ENCODE measurements around the gene DMAP1.

The DMAP1 gene

DNA sequence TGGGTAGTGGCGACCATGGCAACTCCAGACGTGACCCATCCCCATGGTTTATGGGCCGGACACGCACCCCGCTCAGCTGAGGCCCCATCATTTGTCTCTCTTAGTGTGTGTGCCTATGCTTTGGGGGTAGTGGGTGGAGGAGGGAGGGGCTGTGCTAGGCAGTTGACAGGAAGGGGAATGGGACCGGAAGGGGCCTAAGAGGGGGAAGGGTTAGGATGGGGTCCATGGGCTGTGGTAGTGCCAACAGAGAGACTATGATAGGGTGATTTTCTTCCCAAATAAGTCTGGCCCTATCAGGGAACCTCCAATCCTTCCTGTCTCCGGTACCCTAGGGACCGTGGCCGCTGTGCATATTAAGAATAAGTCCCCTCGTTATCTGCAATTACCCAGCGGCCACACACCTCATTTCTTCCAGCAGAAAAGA is 9.9 kb downstream of the DMAP1 start:
- TF ChIP-seq YY1 (IDR thresholded peaks at IDR 0.05; ENCODE audit: low read depth) (no peak), TEAD4 (IDR thresholded peaks at IDR 0.05) (no peak), RAD21 (IDR thresholded peaks at IDR 0.05; ENCODE audit: low read depth) (no peak), EP300 (IDR thresholded peaks at IDR 0.05; ENCODE audit: borderline replicate concordance) (no peak), CREB1 (IDR thresholded peaks at IDR 0.05; ENCODE audit: low read depth) (no peak), EGR1 (IDR thresholded peaks at IDR 0.05) (no peak), CEBPB (IDR thresholded peaks at IDR 0.05) (no peak), TAF1 (IDR thresholded peaks at IDR 0.05; ENCODE audit: low read depth) (no peak), FOXM1 (IDR thresholded peaks at IDR 0.05; ENCODE audit: borderline replicate concordance, low read depth) (no peak)
- TF ChIP-seq, protein P1, sequence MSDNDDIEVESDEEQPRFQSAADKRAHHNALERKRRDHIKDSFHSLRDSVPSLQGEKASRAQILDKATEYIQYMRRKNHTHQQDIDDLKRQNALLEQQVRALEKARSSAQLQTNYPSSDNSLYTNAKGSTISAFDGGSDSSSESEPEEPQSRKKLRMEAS (IDR thresholded peaks at IDR 0.05): no peak
- TF ChIP-seq, protein P2, sequence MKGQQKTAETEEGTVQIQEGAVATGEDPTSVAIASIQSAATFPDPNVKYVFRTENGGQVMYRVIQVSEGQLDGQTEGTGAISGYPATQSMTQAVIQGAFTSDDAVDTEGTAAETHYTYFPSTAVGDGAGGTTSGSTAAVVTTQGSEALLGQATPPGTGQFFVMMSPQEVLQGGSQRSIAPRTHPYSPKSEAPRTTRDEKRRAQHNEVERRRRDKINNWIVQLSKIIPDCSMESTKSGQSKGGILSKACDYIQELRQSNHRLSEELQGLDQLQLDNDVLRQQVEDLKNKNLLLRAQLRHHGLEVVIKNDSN (IDR thresholded peaks at IDR 0.05): no peak

DNA sequence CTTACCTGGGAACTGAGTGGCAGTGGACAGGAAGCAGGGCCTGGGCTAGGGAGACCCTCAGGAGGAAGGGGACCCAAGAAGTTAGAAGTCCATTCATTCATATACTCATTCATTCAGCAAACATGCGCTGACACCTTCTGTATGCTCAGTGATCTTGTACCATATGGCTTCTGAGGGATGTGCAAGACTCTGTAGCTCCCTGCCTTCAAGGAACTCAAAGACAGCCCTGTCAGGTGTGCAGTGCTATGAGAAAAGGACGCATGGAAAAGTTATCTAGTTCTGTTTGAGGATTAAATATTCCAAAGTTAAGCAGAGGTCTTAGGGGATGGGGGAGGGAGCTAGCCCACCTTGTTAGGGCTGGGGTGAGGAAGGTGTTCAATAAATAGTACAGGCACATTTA is 12.5 kb downstream of the DMAP1 start:
- TF ChIP-seq FOXM1 (IDR thresholded peaks at IDR 0.05; ENCODE audit: borderline replicate concordance, low read depth) (no peak), RAD21 (IDR thresholded peaks at IDR 0.05; ENCODE audit: low read depth) (no peak), ZBTB7A (IDR thresholded peaks at IDR 0.05; ENCODE audit: low read depth) (no peak)

DNA sequence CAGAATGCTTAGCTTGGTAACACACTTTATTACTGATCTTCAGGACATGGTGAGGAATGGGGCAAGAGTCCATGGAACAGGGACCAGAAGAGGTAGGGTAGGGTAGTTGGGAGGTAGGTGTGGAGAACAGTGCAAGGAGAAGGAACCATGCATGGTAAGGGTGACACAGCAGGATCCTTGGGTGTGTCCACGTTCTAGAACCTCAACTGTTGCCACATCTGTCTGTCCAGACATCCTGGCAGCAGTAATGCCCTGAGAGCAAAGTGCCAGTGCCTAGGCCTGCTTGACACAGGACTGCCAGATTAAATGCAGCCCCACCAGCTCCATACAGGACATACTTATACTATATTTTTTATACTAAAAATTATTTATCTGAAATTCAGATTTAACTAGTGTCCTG is 13.9 kb downstream of the DMAP1 start:
- TF ChIP-seq, protein P1 (IDR thresholded peaks at IDR 0.05): no peak
- TF ChIP-seq ZBTB7A (IDR thresholded peaks at IDR 0.05; ENCODE audit: low read depth) (no peak), NFIC (IDR thresholded peaks at IDR 0.05) (no peak), TAF1 (IDR thresholded peaks at IDR 0.05; ENCODE audit: low read depth) (no peak), EP300 (IDR thresholded peaks at IDR 0.05; ENCODE audit: borderline replicate concordance) (no peak), FOXM1 (IDR thresholded peaks at IDR 0.05; ENCODE audit: borderline replicate concordance, low read depth) (no peak), CREB1 (IDR thresholded peaks at IDR 0.05; ENCODE audit: low read depth) (no peak), EGR1 (IDR thresholded peaks at IDR 0.05) (no peak), YY1 (IDR thresholded peaks at IDR 0.05; ENCODE audit: low read depth) (no peak), TEAD4 (IDR thresholded peaks at IDR 0.05) (no peak), CEBPB (IDR thresholded peaks at IDR 0.05) (no peak), TCF12 (IDR thresholded peaks at IDR 0.05; ENCODE audit: low read depth) (no peak), RAD21 (IDR thresholded peaks at IDR 0.05; ENCODE audit: low read depth) (no peak)
- TF ChIP-seq, protein P2 (IDR thresholded peaks at IDR 0.05): no peak
- TF ChIP-seq, protein P3, sequence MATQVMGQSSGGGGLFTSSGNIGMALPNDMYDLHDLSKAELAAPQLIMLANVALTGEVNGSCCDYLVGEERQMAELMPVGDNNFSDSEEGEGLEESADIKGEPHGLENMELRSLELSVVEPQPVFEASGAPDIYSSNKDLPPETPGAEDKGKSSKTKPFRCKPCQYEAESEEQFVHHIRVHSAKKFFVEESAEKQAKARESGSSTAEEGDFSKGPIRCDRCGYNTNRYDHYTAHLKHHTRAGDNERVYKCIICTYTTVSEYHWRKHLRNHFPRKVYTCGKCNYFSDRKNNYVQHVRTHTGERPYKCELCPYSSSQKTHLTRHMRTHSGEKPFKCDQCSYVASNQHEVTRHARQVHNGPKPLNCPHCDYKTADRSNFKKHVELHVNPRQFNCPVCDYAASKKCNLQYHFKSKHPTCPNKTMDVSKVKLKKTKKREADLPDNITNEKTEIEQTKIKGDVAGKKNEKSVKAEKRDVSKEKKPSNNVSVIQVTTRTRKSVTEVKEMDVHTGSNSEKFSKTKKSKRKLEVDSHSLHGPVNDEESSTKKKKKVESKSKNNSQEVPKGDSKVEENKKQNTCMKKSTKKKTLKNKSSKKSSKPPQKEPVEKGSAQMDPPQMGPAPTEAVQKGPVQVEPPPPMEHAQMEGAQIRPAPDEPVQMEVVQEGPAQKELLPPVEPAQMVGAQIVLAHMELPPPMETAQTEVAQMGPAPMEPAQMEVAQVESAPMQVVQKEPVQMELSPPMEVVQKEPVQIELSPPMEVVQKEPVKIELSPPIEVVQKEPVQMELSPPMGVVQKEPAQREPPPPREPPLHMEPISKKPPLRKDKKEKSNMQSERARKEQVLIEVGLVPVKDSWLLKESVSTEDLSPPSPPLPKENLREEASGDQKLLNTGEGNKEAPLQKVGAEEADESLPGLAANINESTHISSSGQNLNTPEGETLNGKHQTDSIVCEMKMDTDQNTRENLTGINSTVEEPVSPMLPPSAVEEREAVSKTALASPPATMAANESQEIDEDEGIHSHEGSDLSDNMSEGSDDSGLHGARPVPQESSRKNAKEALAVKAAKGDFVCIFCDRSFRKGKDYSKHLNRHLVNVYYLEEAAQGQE (IDR thresholded peaks at IDR 0.05; ENCODE audit: low read depth): no peak

DNA sequence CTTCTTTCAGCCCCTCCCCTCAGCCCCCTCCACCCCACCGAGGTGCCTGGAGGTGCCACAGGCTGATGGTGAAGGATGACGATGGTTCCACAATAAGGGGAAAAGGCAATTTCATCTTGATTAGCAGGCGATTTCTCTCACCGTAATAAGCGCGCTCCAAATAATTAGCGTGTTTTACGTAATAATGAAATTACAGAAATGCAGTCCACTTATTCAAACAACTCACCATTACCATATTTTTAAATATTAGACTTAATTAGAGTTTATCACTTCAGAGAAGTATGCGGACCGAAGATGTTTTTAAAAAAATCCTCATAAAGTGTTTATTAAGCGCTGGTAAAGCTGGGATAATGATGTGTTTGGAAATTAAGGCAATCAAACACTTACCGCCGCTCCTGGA is 14.9 kb downstream of the DMAP1 start:
- no peak for TF ChIP-seq EGR1 (IDR thresholded peaks at IDR 0.05)

DNA sequence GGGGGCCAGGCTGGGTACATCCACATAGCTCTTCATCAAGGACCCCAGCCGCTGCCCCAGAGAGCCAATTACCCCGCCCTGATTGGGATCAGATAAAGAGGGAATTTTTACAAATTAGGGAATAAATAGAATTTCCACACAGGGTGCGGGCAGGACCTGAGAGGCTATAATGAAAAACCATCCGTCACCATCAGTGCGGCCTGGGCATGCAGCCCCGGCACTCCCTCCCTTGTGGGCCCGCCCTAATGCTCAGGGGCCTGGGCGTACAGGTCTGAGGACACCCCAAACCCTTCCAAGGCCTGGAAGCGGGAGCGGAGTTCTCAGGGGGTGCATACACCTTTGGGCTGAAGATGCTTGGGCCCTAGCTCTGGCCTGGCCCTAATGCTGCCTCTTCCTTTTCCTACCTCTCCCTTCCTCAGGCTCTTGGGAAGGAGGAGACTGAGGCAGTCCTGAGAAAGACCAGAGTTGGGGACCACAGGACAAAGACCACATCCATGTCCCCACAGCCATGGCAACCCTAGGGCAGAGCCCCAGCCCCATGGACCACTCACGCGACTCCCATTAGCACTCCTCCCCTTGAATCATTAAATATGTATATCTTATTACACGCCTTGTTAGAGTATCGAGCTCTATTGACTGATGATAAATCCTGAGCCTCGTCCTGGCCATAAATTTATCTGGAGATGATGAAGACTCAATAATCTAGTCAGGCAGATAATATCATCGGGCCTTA is 16.3 kb downstream of the DMAP1 start:
- TF ChIP-seq FOXM1 (IDR thresholded peaks at IDR 0.05; ENCODE audit: borderline replicate concordance, low read depth) (no peak), RAD21 (IDR thresholded peaks at IDR 0.05; ENCODE audit: low read depth) (no peak)

DNA sequence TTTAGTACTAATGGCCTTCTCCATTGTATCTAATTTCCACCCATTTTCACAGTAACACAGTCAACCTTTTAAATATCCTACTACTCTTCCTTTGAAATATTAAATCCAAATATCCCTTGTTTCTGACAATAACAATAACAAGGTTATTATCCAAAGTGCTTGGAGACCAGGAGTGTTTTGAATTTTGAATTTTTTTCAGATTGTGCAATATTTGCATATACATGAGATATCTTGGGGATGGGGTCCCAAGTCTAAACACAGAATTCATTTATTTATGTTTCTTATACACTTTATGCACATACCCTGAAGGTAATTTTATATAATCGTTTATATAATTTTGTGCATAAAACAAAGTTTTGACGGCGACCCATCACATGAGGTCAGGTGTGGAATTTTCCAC is 17.5 kb downstream of the DMAP1 start:
- TF ChIP-seq TEAD4 (IDR thresholded peaks at IDR 0.05): no peak

DNA sequence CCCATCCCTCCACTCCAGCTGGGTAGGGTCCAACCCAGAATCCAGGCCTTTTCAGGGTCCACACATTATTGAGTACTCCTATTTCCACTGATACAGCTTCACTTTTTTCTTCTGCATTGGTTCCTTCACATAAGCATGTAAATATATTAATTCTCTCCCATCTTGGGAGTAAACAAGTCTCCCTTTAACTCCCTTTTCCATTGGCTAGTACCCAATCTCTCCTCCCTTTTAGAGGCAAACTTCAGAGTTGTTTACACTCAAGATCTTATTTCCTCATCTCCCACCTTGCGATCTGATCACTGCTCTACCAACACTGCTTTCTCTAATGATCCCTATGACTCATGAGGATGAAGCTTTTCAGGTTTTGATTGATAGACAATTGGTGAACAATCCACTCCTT is 20.3 kb downstream of the DMAP1 start:
- TF ChIP-seq CREB1 (IDR thresholded peaks at IDR 0.05; ENCODE audit: low read depth) (no peak), FOXM1 (IDR thresholded peaks at IDR 0.05; ENCODE audit: borderline replicate concordance, low read depth) (no peak), RAD21 (IDR thresholded peaks at IDR 0.05; ENCODE audit: low read depth) (no peak), ZBTB7A (IDR thresholded peaks at IDR 0.05; ENCODE audit: low read depth) (no peak), TAF1 (IDR thresholded peaks at IDR 0.05; ENCODE audit: low read depth) (no peak), NFIC (IDR thresholded peaks at IDR 0.05) (no peak), YY1 (IDR thresholded peaks at IDR 0.05; ENCODE audit: low read depth) (no peak), TCF12 (IDR thresholded peaks at IDR 0.05; ENCODE audit: low read depth) (no peak), CEBPB (IDR thresholded peaks at IDR 0.05) (no peak), EGR1 (IDR thresholded peaks at IDR 0.05) (no peak)
- TF ChIP-seq, protein P3 (IDR thresholded peaks at IDR 0.05; ENCODE audit: low read depth): no peak
- TF ChIP-seq, protein P2 (IDR thresholded peaks at IDR 0.05): no peak
- TF ChIP-seq, protein P1 (IDR thresholded peaks at IDR 0.05): no peak
